AML-193 (cell line): ENCODE measurements around the gene RNF130.

ENCODE experiments used
- DNase-seq, 2 experiments: peaks; one replicate each; lab custom pipeline; 2025; lab: John Stamatoyannopoulos, UW

RNF130 gene

GRCh38 chr5:180054226-180054625 lies 17.3 kb downstream of the RNF130 start:
- no peak for DNase-seq

- DNase-seq: no peak
Observed at GRCh38 chr5:180053061-180053602, 18.4 kb downstream of the RNF130 start.

- no peak for DNase-seq
Observed at GRCh38 chr5:180052211-180052818, 19.2 kb downstream of the RNF130 start.

DNA sequence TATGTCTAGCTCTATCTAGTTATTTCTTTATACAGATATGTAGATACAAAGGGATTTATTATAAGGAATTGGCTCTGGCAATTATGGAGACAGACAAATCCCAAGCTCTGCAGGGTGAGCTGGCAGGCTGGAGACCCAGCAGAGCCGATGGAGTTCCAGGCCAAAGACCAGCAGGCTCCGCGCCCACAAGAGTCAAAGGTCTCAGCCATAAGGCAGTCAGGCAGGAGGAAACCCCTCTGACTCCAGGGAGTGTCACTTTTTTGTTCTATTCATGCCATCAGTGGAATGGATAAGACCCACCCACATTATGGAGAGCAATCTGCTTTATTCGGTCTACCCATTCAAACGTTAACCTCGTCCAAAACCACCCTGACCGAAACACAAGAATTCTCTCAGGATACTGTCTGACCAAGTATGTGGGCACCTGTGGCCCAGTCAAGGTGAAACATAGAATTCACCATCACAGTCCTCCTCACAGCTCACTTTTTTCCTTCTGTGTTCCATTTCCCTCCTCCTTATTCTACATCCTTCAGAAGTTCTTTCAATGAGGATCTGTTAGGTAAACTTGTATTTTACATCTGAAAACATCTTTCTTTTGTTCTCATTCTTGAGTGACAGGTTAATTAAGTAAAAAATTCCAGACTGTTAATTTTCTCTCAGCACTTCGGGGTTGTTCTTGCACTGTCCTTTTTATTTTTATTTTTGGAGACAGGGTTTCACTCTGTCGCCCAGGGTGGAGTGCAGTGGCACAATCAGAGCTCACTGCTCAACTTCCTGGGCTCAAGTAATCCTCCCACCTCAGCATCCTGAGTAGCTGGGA lies 21.2 kb downstream of the RNF130 start:
- no peak for DNase-seq

GRCh38 chr5:180049185-180049548 lies 22.4 kb downstream of the RNF130 start:
- DNase-seq: no peak

DNA sequence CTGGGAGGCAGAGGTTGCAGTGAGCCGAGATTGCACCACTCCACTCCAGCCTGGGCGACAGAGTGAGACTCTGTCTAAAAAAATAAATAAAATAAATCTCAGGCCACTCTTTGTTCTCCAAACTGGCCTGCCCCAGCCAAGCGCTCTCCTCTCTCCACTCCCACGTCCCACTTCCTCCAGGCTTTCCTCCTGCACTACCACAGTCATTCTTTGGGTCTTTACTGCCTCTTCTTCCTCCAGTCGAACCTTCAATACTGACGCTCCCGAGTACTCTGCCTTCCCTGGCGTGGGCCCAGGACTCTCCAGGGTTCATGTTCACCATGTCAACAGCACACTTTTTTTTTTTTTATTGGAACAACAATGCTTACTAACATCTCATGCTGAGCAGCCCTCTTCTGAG lies 23.9 kb downstream of the RNF130 start:
- DNase-seq: no peak

- DNase-seq: no peak
Observed at GRCh38 chr5:180046656-180047055, 24.9 kb downstream of the RNF130 start.

GRCh38 chr5:180045889-180046499 lies 25.6 kb downstream of the RNF130 start:
- no peak for DNase-seq

GRCh38 chr5:180043377-180043776 lies 28.2 kb downstream of the RNF130 start:
- DNase-seq: no peak

- no peak for DNase-seq
Observed at GRCh38 chr5:180041301-180042274, 30.0 kb downstream of the RNF130 start.

DNA sequence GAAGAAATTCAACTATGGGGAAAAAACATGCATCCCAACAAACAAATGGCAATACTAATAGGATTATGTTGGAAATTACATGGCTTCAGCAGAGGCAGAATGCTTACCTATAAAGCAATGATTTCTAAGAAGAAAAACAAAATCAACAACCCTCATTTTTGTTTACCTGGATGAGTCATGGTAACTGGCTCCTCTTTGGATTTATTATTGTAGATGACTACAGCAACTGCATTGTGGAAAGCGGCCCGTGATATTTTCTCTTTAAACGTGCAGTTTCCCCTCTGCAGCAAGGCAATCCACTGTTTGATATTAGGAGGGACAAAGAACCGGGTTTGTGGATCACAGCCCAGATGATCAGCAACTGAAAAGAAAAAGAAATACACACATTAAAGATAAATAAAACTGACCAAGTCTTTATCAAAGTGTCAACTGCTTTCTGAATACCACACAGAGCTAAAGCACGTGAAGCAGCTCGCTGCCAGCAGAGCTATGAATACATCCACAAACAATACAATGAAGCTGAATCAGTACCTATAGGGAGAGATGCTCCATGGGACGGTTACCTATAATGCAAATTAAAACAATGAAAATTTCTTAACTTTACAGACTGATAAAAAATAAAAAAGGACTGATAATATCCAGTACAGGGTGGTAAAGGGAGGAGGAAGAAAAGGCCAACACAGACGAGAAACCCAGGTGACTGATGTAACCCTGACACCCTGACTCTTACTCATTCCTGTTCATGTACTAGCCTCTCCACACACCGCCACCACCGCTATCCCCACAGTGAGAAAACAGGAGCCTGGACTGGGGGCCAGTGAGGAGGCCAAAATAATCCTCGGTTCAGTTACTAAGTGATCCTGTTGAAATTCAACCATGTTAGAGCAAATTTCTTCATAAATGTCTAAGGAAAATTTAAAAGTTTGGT lies 31.0 kb downstream of the RNF130 start:
- no peak for DNase-seq

DNA sequence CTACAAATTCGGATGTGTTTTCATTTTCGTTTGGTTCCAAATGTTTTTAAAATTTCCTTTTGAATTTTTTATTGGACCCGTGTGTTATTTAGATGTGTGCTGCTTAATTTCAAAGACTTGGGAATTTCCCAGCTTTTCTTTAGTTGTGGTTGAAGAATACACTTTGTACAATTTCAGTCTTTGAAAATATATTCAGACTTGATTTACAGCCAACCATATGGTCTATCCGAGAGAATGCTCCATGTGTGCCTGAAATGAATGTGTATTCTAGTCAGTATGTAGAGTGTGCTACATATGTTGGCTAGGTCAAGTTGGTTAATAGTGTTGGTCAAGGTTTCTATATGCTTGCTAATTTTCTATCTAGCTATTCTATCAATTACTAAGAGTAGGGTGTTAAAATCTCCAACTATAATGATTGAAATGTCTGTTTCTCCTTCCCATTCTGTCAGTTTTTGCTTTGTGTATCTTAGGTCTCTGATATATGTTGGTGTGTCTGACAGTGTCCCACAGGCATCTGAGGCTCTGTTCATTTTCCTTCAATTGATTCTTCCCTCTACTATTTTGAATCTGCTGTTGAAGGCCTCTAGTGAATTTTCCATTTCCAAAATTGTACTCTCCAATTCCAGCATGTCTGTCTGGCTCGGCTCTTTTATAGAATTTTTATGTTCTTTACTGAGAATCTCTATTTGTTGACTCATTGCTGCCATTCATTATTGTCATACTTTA lies 36.2 kb downstream of the RNF130 start:
- no peak for DNase-seq

GRCh38 chr5:180034564-180034963 lies 37.0 kb downstream of the RNF130 start:
- DNase-seq: no peak

GRCh38 chr5:180027459-180028089 lies 44.0 kb downstream of the RNF130 start:
- no peak for DNase-seq

- DNase-seq: no peak
Observed at GRCh38 chr5:180026734-180027458, 44.7 kb downstream of the RNF130 start.

DNA sequence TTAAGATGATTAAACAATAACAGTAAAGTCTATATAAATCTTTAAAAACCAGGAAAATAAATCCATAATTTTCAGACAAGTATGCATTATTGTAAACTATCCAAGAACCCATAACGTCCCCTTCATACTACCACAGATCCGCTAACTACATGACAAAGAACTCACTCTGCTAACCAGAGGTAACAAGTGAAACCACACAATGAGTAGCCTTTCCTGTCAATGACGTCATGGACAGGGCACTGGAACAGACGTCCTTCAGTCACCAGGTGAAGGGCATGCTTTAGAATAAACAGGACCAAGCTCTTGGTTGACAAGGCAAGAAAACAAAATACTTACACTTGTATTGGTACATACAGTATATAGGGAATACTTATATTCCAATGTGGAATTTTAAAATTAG lies 45.2 kb downstream of the RNF130 start:
- DNase-seq: no peak

GRCh38 chr5:180021900-180022299 lies 49.7 kb downstream of the RNF130 start:
- no peak for DNase-seq

GRCh38 chr5:180020176-180020575 lies 51.4 kb downstream of the RNF130 start:
- DNase-seq: no peak
